Adipocyte (in vitro differentiated cells): Measurements from ENCODE around the gene NBPF1.
"Not testable (repeated sequence)": the region's sequence is repeated elsewhere in the genome, so short reads cannot be mapped to it uniquely, and the experiment has no call there.

Experiments used
- DNase-seq: peaks from one replicate; pipeline ENCODE4 v3.0.0-alpha.2; 2015; ENCODE audit warnings: low read depth
- H3K27me3 ChIP-seq: replicated peaks from 2 replicates; pipeline ENCODE4 v1.7.0; 2013; ENCODE audit warnings: mild to moderate bottlenecking, low read length, moderate library complexity; ENCODE audit not compliant: control insufficient read depth, insufficient read depth
- H3K36me3 ChIP-seq: 2 replicates; pipeline ENCODE4 v1.7.0; 2013; ENCODE audit warnings: low read length, mild to moderate bottlenecking, moderate library complexity; ENCODE audit not compliant: control insufficient read depth, insufficient read depth, severe bottlenecking
- H3K4me1 ChIP-seq: 2 replicates; pipeline ENCODE4 v1.7.0; 2013; ENCODE audit warnings: mild to moderate bottlenecking, low read length, moderate library complexity; ENCODE audit not compliant: control insufficient read depth, insufficient read depth
- H3K4me3 ChIP-seq: 2 replicates; pipeline ENCODE4 v1.7.0; 2013; ENCODE audit warnings: mild to moderate bottlenecking, low read length, moderate library complexity
- H3K9ac ChIP-seq: 2 replicates; pipeline ENCODE4 v1.7.0; 2013; ENCODE audit warnings: mild to moderate bottlenecking, low read length, moderate library complexity
- H3K9me3 ChIP-seq: 2 replicates; pipeline ENCODE4 v1.7.0; 2013; ENCODE audit warnings: mild to moderate bottlenecking, low read length, moderate library complexity; ENCODE audit not compliant: control insufficient read depth

NBPF1 gene

DNA sequence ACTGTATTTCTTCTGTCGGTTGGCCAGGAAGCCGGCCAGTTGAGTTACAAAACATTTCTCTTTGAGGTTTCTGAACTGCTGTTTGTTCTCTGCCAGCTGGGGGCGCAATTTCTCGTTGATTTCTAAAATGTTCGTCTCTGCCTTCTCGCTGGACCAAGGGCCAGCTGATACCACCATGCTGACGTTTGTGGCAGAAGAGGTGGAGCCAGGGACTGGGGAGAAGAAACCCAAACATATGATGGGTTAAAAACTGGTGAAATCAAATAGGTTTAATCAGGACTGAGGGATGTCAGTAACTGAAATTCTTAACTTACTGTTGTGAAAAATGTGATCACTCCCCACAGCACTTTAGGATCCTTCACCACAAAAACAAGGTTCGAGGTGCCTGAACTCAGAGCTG is 21.5 kb downstream of the NBPF1 start:
- not testable (repeated sequence) for DNase-seq, H3K9me3 ChIP-seq

DNA sequence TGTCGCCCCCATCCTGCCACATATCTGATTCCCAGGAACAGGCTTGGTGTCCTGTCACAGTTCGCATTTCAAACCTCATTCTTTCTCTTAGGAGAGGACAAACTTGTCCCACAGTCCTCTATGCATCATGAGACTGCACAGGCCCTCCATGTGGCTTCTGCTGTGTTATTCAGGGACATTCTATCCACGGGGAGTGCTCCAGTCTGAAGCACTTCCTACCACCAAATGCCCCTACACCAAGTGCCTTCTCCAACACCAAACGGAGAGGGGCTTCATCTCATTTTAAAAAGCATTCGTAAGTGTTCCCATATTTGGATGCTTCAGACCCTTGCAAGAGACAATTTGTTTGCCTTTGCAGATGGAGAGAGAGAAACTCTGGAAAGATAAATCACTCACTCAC is 25.3 kb downstream of the NBPF1 start:
- H3K4me3 ChIP-seq, H3K36me3 ChIP-seq, H3K9me3 ChIP-seq, H3K27me3 ChIP-seq, H3K4me1 ChIP-seq, DNase-seq, H3K9ac ChIP-seq: not testable (repeated sequence)

More for the DNA sequence above, 21.5 kb downstream of the NBPF1 start:
- not testable (repeated sequence) for H3K4me1 ChIP-seq, H3K4me3 ChIP-seq, H3K27me3 ChIP-seq, H3K36me3 ChIP-seq, H3K9ac ChIP-seq

DNA sequence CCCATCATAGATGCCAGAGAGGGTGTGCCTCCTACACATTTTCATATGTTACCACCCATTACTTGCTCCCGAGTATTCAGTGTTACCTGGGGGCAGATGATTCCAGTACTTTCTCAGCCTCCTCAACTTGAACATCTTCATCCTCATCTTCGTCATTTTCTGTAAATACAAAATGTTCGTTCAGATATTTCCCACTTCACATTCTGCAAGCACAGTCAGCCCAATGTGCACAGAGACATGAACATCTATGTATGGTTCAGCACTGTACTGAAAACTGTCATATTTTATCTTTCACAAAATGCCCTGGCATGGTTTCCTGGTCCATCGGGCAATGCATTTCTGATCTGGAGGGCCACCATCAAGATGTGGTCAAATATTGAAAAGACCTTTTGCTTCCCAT is 25.7 kb downstream of the NBPF1 start:
- not testable (repeated sequence) for H3K36me3 ChIP-seq, H3K4me3 ChIP-seq, H3K9ac ChIP-seq, DNase-seq, H3K27me3 ChIP-seq, H3K9me3 ChIP-seq, H3K4me1 ChIP-seq

DNA sequence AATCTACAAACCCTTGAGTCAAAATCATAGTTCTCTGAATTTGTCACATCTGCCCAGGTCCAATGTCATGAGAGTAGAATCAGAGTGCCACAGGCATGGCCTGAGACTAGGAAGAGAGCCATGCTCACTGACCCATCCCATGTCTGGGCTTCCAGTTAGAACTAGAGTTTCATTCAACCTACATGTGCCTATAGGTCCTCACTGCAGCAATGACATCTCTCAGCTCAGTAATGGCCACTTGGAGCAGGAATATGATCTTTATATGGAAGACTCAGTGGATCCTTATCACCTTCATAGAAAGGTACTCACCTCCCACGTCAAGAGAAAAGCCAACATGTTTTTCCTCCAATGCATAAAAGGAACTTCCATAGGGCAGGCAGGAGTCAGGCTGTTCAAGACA is 48.0 kb downstream of the NBPF1 start:
- not testable (repeated sequence) for DNase-seq

DNA sequence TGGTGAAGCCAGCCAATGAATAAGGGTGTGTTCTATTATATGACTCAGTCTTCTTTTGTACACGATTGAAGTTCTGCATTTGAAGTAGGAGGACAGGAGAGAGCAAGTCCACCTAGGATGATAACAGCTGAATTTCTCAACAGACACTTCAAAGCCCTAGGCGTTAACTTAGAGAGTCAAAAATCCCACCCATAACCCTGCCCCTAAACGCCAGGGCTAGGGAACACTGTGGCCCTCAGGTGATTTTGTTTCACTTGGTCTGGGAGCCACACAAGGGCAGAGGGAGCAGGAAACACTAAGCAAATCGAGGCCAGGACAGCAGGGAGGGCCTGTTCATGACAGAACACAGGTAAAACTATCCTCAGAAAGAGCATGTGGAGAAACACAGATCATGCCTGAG is 52.3 kb downstream of the NBPF1 start:
- not testable (repeated sequence) for H3K4me1 ChIP-seq, H3K9ac ChIP-seq, H3K27me3 ChIP-seq, DNase-seq, H3K4me3 ChIP-seq, H3K9me3 ChIP-seq, H3K36me3 ChIP-seq

More for the DNA sequence above, 48.0 kb downstream of the NBPF1 start:
- not testable (repeated sequence) for H3K9ac ChIP-seq, H3K9me3 ChIP-seq, H3K36me3 ChIP-seq, H3K27me3 ChIP-seq, H3K4me3 ChIP-seq, H3K4me1 ChIP-seq

DNA sequence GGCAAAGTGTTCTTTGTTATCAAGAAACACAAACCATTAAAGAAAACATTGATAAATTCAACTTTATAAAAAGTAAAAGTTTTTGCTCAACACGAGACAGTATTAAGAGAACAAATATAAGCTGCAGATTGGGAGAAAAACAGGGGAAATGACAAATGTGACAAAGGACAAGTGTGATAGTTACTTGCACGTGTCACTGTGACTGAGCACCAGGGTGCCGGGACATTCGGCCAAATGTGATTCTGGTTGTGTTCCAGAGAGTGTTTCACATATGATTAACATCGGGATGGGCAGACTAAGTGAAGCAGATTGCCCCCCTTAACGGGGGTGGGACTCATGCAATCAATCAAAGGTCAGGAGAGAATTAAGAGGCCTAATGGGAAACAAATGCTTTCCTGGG is 52.9 kb downstream of the NBPF1 start:
- H3K9ac ChIP-seq, H3K4me3 ChIP-seq, H3K9me3 ChIP-seq, H3K27me3 ChIP-seq, H3K4me1 ChIP-seq, H3K36me3 ChIP-seq, DNase-seq: not testable (repeated sequence)

DNA sequence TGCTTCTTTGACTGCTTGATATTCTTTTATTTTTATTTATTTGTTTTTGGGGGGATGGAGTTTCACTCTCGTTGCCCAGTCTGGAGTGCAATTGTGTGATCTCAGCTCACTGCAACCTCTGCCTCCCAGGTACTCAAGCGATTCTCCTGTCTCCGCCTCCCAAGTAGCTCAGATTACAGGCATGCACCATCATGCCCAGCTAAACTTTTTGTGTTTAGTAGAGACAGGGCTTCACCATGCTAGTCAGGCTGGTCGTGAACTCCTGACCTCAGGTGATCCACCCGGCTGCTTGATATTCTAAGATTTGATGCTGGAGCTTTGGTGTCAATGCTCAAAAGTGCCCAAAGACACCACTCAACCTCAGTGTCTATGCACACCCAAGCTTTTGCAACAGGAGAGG is 53.7 kb downstream of the NBPF1 start:
- not testable (repeated sequence) for H3K4me1 ChIP-seq, DNase-seq, H3K9me3 ChIP-seq, H3K27me3 ChIP-seq, H3K4me3 ChIP-seq, H3K36me3 ChIP-seq, H3K9ac ChIP-seq

DNA sequence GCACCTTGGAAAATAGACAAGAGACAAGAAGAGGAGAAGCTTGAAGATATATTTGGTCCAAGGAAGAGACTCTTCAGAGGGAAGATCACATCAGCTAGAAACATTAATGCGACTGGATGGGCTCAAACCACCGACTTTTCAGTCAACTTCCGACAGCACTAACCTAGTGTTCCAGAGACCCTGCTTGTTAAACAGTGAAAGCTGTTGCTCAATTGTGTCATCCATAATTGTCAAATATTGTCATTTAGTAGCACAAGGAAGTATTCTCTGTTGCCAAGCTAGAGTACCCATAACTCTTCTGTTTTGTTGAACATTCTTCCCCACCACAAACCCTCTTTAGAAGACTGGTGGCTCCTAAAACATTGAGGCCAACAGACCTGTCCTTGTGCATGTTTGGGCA is 56.3 kb downstream of the NBPF1 start:
- H3K4me3 ChIP-seq, H3K9ac ChIP-seq, H3K36me3 ChIP-seq, DNase-seq, H3K9me3 ChIP-seq, H3K27me3 ChIP-seq, H3K4me1 ChIP-seq: not testable (repeated sequence)

DNA sequence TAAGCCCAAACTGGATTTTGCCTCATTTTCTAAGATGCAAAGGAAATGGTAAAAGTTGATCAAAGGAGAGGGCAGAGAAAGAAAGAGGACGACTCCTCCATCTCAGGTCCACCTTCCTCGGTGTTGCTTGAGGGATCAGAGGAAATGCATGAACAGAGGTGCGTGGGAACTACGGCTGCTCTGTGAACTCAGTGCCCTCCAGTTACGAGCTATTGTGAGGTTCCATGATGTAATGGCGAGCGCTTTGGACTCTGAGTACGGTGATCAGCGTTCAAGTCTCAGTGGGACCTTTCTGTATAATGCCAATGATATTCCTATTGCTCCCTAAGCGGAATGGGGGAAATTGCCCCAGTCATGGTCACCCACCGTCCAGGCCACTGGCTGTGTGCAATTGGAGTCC is 60.1 kb downstream of the NBPF1 start:
- DNase-seq, H3K4me3 ChIP-seq, H3K36me3 ChIP-seq, H3K27me3 ChIP-seq, H3K9me3 ChIP-seq, H3K9ac ChIP-seq, H3K4me1 ChIP-seq: not testable (repeated sequence)

DNA sequence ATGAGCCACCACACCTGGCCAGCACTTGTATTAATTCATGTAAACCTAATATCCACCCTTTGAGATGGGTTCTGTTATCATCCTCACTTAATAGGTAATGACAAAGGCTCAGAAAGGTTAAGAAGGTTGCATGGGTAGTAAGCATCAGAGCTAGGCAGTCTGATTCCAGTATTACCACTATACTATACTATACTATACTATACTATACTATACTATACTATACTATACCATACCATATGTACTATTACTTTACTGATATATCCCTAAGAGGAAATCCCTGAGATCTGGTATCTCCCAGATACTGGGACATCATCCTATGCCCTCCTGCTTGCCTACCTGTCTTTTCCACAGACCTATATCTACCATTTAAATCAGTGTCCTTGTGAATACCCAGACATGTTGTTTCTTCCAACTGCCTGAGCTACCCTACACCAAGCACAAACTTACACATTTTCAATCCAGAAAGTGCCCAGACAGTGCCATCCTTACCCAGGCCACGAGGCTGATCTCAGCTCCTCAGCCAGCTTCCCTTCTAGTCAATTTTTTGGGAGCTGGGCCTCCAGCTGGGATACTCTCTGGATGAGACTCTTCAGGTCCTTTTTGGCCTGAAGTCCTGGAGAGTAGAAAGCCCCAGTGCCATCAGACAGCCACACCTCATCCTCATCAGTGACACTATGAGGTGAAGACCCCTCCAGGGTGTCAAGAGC is 63.0 kb downstream of the NBPF1 start:
- H3K36me3 ChIP-seq, H3K9ac ChIP-seq, H3K4me1 ChIP-seq, H3K4me3 ChIP-seq, DNase-seq, H3K9me3 ChIP-seq, H3K27me3 ChIP-seq: not testable (repeated sequence)

DNA sequence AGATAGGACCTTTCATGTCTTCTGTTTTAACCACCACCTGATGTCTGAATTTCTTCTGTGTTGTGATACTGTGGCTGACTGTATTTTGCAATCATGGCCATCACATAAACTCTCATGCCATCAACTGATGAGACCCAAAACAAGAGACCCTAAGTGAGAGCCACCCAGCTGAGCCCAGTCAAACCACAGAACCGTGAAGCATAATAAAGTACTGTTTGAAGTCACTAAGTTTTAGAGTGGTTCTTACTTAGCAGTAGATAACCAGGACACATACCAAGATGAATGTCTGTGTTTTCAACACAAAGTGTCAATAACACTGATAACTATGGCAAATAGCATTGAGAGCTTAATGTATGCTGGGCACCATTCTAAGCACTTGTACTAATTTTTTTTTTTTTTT is 63.8 kb downstream of the NBPF1 start:
- not testable (repeated sequence) for H3K36me3 ChIP-seq, H3K9ac ChIP-seq, H3K4me1 ChIP-seq, H3K27me3 ChIP-seq, H3K4me3 ChIP-seq, DNase-seq, H3K9me3 ChIP-seq

DNA sequence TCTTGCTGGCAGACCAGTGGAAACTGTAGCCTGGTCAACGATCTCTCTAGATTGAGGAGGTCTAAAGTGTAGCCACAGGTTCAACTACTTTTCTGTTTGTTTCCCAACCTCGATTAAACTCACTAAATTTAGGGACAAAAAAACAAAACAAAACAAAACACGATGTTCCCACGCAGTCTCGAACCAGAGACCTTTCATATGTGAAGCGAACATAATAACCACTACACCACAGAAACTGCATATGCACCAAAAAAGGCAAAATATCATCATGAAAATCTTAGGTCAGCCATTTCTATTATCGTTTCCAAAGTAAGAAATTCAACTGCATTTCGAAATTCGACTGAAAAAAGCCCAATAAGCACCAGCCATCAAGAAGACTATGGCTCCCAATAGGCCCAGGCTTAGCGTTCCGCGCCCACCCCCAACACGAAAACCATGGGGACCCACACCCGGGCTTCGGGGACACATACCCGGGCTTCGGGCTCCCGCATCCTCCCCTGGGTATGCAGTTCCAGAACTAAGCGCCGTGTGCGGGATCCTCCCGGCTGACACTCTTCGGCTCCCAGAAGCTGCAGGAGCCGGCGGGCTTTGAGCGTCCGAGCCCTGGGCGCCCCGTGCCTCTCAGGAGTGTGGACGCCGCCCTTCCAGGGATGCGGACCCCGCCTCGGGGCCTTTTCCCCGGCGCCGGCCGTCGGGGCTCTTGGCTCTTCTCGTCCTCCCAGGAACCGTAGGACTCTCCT is 65.7 kb downstream of the NBPF1 start:
- DNase-seq, H3K27me3 ChIP-seq, H3K4me1 ChIP-seq, H3K9me3 ChIP-seq, H3K36me3 ChIP-seq, H3K4me3 ChIP-seq, H3K9ac ChIP-seq: not testable (repeated sequence)
